GM12878 (cell line): ENCODE data around the gene PABPC1L. TPM values are rescaled to one million over a fixed set of nuclear protein-coding genes. Genes with fewer than 3 reads are reported as not detected.
A peak's percentile ranks its signal among the peaks of the same experiment; 100 is the strongest.

Experiments
- ATAC-seq: fragments of 200-7000 bp; cut with Tn5 transposase; 3 replicates; pipeline ENCODE4 v1.9.1; 2020; ENCODE audit warnings: mild to moderate bottlenecking, moderate library complexity
- BruUV-seq: library from RNA; stranded (reverse); fragments of 400-500 nt; replicated peaks from 2 replicates; lab custom pipeline; 2021; lab: Mats Ljungman, UMichigan
- CTCF ChIA-PET: fragments of 300-600 bp; sonication (Branson Sonifier 250); formaldehyde crosslinking; extraction: SDS; loops from one replicate; lab custom pipeline; 2021; ENCODE audit warnings: inconsistent platforms; lab: Yijun Ruan, JAX
- POLR2A ChIA-PET: fragments of 350-600 bp; formaldehyde crosslinking; extraction: SDS; loops from one replicate; lab custom pipeline; 2021; ENCODE audit warnings: inconsistent platforms; lab: Charles Lee
- RAD21 ChIA-PET: fragments of 300-600 bp; sonication (Branson Sonifier 250); formaldehyde crosslinking; loops from one replicate; lab custom pipeline; 2023; ENCODE audit warnings: antibody characterized with exemption; ENCODE audit not compliant: unreplicated experiment; lab: Charles Lee
- SMC1A ChIA-PET: fragments of 300-600 bp; sonication (Branson Sonifier 250); formaldehyde crosslinking; loops from one replicate; lab custom pipeline; 2023; ENCODE audit not compliant: unreplicated experiment, uncharacterized antibody; lab: Charles Lee
- DNase-seq: peaks from one replicate; pipeline ENCODE4 v3.0.0-alpha.2; 2011; ENCODE audit warnings: low read depth, low spot score
- FAIRE-seq: peaks from 3 replicates; lab custom pipeline; 2011; peaks lifted over from hg19 to GRCh38; lab: Jason Lieb, UNC
- H2AFZ ChIP-seq: 2 replicates; pipeline ENCODE4 v1.6.0; 2011; ENCODE audit warnings: low read depth, low read length, control low read depth; ENCODE audit not compliant: control insufficient read depth
- H3K27ac ChIP-seq: 2 replicates; pipeline ENCODE4 v1.5.1; 2011; ENCODE audit warnings: control low read depth; ENCODE audit not compliant: control insufficient read depth, insufficient read depth
- H3K27me3 ChIP-seq, 2 experiments: replicated peaks in 1 of 2; 2 replicates each; pipeline versions ENCODE4 v1.6.0 to v1.6.1; 2011; ENCODE audit warnings: low read length in 1 of 2; ENCODE audit not compliant: control insufficient read depth in 2 of 2, insufficient read depth in 2 of 2
- H3K36me3 ChIP-seq, 2 experiments: 2 replicates each; pipeline ENCODE4 v1.5.1; 2011; ENCODE audit warnings: low read length in 1 of 2; ENCODE audit not compliant: control insufficient read depth in 2 of 2, insufficient read depth in 2 of 2
- H3K4me1 ChIP-seq: 2 replicates; pipeline ENCODE4 v1.6.1; 2011; ENCODE audit warnings: mild to moderate bottlenecking, low read length, moderate library complexity, mixed read lengths; ENCODE audit not compliant: control insufficient read depth, insufficient read depth
- H3K4me2 ChIP-seq: 2 replicates; pipeline ENCODE4 v1.6.0; 2011; ENCODE audit warnings: control low read depth; ENCODE audit not compliant: control insufficient read depth, insufficient read depth
- H3K4me3 ChIP-seq: fragments of 200-600 bp; sonication (generic); 2 replicates; pipeline ENCODE4 v1.5.1; 2016
- H3K79me2 ChIP-seq: 2 replicates; pipeline ENCODE4 v1.6.0; 2011; ENCODE audit warnings: low read length; ENCODE audit not compliant: control insufficient read depth, insufficient read depth
- H3K9ac ChIP-seq: 2 replicates; pipeline ENCODE4 v1.8.0; 2011; ENCODE audit warnings: low read length, control low read depth, mixed read lengths; ENCODE audit not compliant: control insufficient read depth, insufficient read depth
- H3K9me3 ChIP-seq: replicated peaks from 3 replicates; pipeline ENCODE4 v1.5.1; 2011; ENCODE audit warnings: mild to moderate bottlenecking, low read length; ENCODE audit not compliant: control insufficient read depth, insufficient read depth
- H4K20me1 ChIP-seq: 2 replicates; pipeline ENCODE4 v1.6.0; 2011; ENCODE audit not compliant: control insufficient read depth, insufficient read depth
- CBX5 ChIP-seq: sonication (generic); IDR thresholded peaks from 2 replicates; pipeline ENCODE4 v1.6.1; 2016; ENCODE audit warnings: low read depth, moderate library complexity, mild to moderate bottlenecking, inconsistent platforms
- JUNB ChIP-seq: IDR thresholded peaks from 2 replicates; pipeline ENCODE4 v1.6.1; 2016; ENCODE audit warnings: antibody characterized with exemption, mild to moderate bottlenecking
- NBN ChIP-seq: fragments of 450-650 bp; IDR thresholded peaks from 2 replicates; pipeline ENCODE4 v1.6.1; 2016
- SMAD5 ChIP-seq: IDR thresholded peaks from 2 replicates; pipeline ENCODE4 v1.6.1; 2016; ENCODE audit warnings: antibody characterized with exemption, low read depth
- TARDBP ChIP-seq: IDR thresholded peaks from 2 replicates; pipeline ENCODE4 v1.6.1; 2016; ENCODE audit warnings: borderline replicate concordance
- ZBTB40 ChIP-seq: fragments of 450-650 bp; IDR thresholded peaks from 2 replicates; pipeline ENCODE4 v1.6.1; 2016; ENCODE audit warnings: mild to moderate bottlenecking, moderate library complexity, borderline replicate concordance
- ZNF217 ChIP-seq: fragments of 450-650 bp; IDR thresholded peaks from 2 replicates; pipeline ENCODE4 v1.6.1; 2017; ENCODE audit warnings: antibody characterized with exemption, mild to moderate bottlenecking
- WGBS: methylation state at CpG from one replicate; pipeline ENCODE4 v1.1.6; 2016; ENCODE audit warnings: low lambda C conversion rate; ENCODE audit not compliant: insufficient replicate concordance, insufficient coverage; ENCODE audit errors: missing lambda C conversion rate; 5-methylcytosine and 5-hydroxymethylcytosine counted together
- in situ Hi-C: fragments of 300-500 bp; cut with MboI; formaldehyde crosslinking; loops from 9 replicates; pipeline ENCODE4 v1.14.3; 2018; ENCODE audit warnings: mixed read lengths
- intact Hi-C: fragments of 100-400 bp; cut with micrococcal nuclease; formaldehyde crosslinking; loops from one replicate; pipeline ENCODE4 v1.14.2; 2022; ENCODE audit not compliant: unreplicated experiment
- polyA plus RNA-seq, 11 experiments: library from polyadenylated mRNA; depleted of rRNA in 4 of 11; unstranded in 6 of 11; stranded (reverse) in 5 of 11; fragments of >200 nt; fragmentation: Nextera tagmentation in 4 of 11; fragmentation: Illumina TruSeq in 1 of 11; extraction: Ambion mirVana in 4 of 11; extraction: Trizol in 1 of 11; gene quantifications; 1 replicate in 1 of 11; 2 replicates in 10 of 11; pipeline versions ENCODE4 v1.2.1 to v1.2.3, GENCODE V29; 2011 to 2016; ENCODE audit warnings: inconsistent platforms in 2 of 11, missing spikeins in 2 of 11, low read depth in 1 of 11
- total RNA-seq, 4 experiments: library from RNA; depleted of rRNA in 3 of 4; stranded (reverse); fragments of >200 nt in 3 of 4; fragmentation: Illumina TruSeq in 1 of 4; extraction: Trizol in 1 of 4; gene quantifications; 2 replicates each; pipeline versions ENCODE4 v1.2.1 to v1.2.3, GENCODE V29; 2013 to 2021

The PABPC1L gene
- total and polyA plus RNA-seq, 10 of the 15 experiments (the other 5 are each of a cell fraction or from before 2014, with no cell fraction given): 6.1 to 66.8 (median 11.9) TPM

DNA sequence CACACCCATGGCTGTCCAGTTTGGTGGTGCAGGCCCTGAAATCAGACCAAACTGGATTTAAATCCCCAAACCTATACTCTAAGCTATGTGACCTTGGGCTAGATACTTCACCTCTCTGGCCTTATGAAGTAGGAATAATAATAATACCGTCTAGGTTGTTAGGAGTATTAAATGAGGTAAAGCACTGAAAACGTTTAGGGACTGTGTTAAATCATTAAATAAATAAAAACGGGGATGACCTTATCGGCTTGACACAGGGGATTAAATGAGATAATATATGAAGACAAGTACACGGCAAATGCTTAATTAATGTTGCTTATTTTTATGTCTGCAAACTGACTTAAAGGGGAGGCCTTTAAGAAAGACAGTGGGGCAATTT, 55.8 kb downstream of the PABPC1L start:
- H3K4me2 ChIP-seq: peak overlapping the region; percentile 92
- TF ChIP-seq ZNF217: 0 out of 2 replicates have a peak, but pooled peaks have one; percentile 42
- no peak for TF ChIP-seq NBN
- H3K4me3 ChIP-seq: peak overlapping the region; percentile 95; the same call in 1 of the 2 replicates
- peak overlapping the region; percentile 96 for H2AFZ ChIP-seq
- POLR2A ChIA-PET: interaction anchor here (1.8 to 5.7 kb wide), 3 partner anchors 8 to 13 kb away, joined by 4 to 48 read pairs (median 5); no protein-coding TSS in a partner anchor
- in situ Hi-C loops: no loop called here
- intact Hi-C loops: no loop called here
- no peaks in the 10 kb centered on the region for H3K27me3 ChIP-seq
- no peak for ATAC-seq
- peaks cover 48% of the 10 kb centered on the region for H3K79me2 ChIP-seq
- BruUV-seq: no TSS peak
- H3K36me3 ChIP-seq: no peaks in the 10 kb centered on the region
- peak overlapping the region; percentile 90 for H3K9ac ChIP-seq
- 1% methylated on average over 5 of the region's 5 CpGs for WGBS
- no peaks in the 10 kb centered on the region for H3K9me3 ChIP-seq
- H4K20me1 ChIP-seq: no peaks in the 10 kb centered on the region
- no peak for DNase-seq
- SMC1A ChIA-PET: interaction anchor here (0.6 to 6.6 kb wide), 9 partner anchors 12 to 130 kb away, joined by 3 to 66 read pairs (median 4); no protein-coding TSS in a partner anchor
- FAIRE-seq: no peak
- H3K27ac ChIP-seq: peak overlapping the region; percentile 95
- peaks cover 13% of the 10 kb centered on the region for H3K4me1 ChIP-seq
- RAD21 ChIA-PET: interaction anchor here (0.9 to 1.5 kb wide), 3 partner anchors 16 to 130 kb away, joined by 3 read pairs; no protein-coding TSS in a partner anchor
- CTCF ChIA-PET: interaction anchor here (1.0 to 3.4 kb wide), 4 partner anchors 13 to 130 kb away, joined by 3 to 18 read pairs (median 7); no protein-coding TSS in a partner anchor

DNA sequence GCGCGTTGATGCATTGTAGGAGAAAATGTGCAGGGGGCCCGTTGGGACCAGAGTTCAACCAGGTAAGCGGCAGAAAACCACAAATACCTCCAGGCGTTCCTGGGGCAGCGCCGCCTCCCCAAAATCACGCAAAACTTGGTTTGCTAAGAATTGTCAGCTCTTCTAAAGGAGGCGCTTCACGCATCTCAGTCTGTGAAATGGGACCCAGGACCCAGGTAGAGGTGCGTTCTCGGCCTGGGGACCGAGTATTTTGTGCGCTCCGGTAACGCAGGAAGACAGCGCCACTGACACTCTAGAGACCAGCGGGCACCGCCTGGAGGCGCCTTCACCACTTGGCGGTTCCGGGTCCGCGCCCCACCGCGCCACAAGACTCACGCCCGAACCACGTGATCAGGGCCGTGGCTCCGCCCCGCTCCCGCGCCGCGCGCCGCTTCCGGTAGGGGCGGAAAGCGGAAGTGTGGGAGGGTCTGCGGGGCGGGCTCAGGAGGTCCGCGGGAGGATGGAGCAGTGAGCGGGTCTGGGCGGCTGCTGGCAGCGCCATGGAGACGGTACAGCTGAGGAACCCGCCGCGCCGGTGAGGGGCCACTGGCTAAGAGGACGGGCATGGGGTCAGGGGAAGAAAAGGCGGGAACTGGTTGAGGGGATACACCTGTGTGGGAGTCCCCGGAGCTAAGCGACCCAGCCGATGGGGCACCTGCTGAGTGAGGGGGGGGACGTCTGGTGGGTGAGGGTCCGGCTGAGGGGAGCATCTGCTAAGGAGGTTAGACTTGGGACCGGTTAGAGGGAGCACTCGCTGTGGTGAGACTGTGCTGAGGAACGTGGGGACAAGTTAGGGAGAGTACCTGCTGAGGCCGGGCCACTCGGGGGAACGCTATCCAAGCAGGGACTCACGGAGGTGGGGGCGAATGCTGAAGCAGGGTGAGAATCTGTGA, 56.4 kb downstream of the PABPC1L start, which contains the start of gene STK4:
Gene STK4 (plus strand): TSS at position 483 of the 932 bp plus-strand sequence. CDS start 57 bp downstream, at position 540.
- Histone ChIP-seq H3K36me3 (no peaks in the 10 kb centered on the region), H4K20me1 (no peaks in the 10 kb centered on the region), H3K4me3 (peak within 1 kb of the TSS; percentile 95), H3K4me1 (peaks cover 13% of the 10 kb centered on the region), H3K27me3 (no peaks in the 10 kb centered on the region), H3K27ac (peak within 1 kb of the TSS; percentile 95), H2AFZ (peak within 1 kb of the TSS; percentile 96), H3K9ac (peak within 1 kb of the TSS; percentile 90), H3K9me3 (no peaks in the 10 kb centered on the region), H3K4me2 (peak within 1 kb of the TSS; percentile 97), H3K79me2 (peaks cover 54% of the 10 kb centered on the region)
- ChIA-PET POLR2A (interaction anchor here (0.6 to 5.7 kb wide), 6 partner anchors 8 to 1510 kb away, joined by 4 to 48 read pairs (median 5); partner anchors contain the start of gene PABPC1L), CTCF (interaction anchor here (1.1 to 3.3 kb wide), 5 partner anchors 13 to 84 kb away, joined by 3 to 18 read pairs (median 7); no protein-coding TSS in a partner anchor), RAD21 (interaction anchor here (0.6 to 3.8 kb wide), 10 partner anchors 13 to 463 kb away, joined by 3 to 24 read pairs (median 4); no protein-coding TSS in a partner anchor), SMC1A (interaction anchor here (0.8 to 6.6 kb wide), 12 partner anchors 12 to 86 kb away, joined by 3 to 66 read pairs (median 4); no protein-coding TSS in a partner anchor)
- DNase-seq (peak; percentile 90), ATAC-seq (peak; percentile 79), FAIRE-seq (no peak)
- in situ Hi-C loops (no loop called here), intact Hi-C loops (no loop called here)
- under 1% methylated on average over 68 of the region's 68 CpGs for WGBS
- TSS peak; percentile 81 for BruUV-seq
- TF ChIP-seq CBX5: 0 out of 2 replicates have a peak, but pooled peaks have one; percentile 27
- TF ChIP-seq TARDBP: no peak
- peak; percentile 81 for TF ChIP-seq ZBTB40
- TF ChIP-seq JUNB: no peak
- TF ChIP-seq SMAD5: peak; percentile 78
